ENCODE results near the gene CMTR1. TPM values are rescaled to one million over a fixed set of nuclear protein-coding genes. Genes with fewer than 3 reads are reported as not detected.

Gene CMTR1
- total and polyA plus RNA-seq, 2 of the 13 experiments (the other 11 are each of a cell fraction or from before 2014, with no cell fraction given), result 19.7 to 55.2 TPM

DNA sequence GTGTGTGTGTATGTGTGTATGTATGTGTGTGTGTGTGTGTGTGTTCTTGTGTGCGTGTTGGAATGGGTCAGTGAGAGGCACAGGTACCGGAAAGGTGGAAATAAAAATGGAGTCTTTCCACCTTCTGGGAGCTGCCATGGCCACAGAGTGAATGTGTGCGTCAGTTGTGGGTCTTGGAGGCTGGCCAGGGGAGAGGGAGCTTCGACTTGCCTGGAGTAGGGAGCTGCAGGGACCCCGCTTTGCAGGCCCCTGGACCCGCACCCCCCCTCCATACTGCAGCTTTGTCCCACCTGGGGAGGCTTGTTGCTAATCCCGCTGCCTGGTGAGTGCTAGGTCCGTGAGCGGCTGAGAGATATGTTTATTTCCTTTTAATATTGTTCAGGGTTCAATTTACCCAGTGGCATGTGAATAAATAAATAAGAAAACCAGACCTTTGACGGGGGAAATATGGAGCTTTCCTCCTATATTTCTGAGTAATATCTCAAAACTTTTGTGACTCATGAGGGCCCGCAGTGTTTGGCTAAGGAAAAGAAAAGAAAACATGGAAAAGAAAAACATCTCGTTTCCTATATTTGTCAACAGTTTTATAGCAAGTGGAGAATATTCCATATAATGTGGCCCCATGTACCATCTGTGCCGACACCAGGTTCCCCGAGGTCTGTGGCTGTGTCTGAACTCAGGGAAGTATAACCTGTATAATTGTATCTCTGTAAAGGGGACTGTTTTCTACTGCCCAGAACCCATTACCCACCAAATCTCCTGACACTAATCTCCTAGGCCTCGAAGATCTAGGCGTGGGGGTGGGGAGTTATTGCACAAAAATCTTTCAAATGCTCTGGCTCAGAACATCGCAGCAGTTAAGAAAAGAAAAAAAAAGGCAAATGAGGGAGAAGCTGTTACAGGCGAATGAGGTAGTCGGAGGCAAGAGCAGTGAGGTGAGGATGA is 91.3 kb downstream of the CMTR1 start:
- FAIRE-seq, result no peak

More for the DNA sequence above, 91.3 kb downstream of the CMTR1 start:
- ChIA-PET CTCF (ENCODE audit: low intra/inter-chr PET ratio, low total read pairs) (no interaction called here), POLR2A (no interaction called here)
- no peak overlapping the region for H3K4me2 ChIP-seq (ENCODE audit: low read depth, low read length)
- no peak for ATAC-seq
- no peaks in the 10 kb centered on the region for H3K4me1 ChIP-seq (ENCODE audit: insufficient read depth, low read length)
- no peaks in the 10 kb centered on the region for H3K36me3 ChIP-seq (replicated peaks in 1 of 2; ENCODE audit: control insufficient read depth in 1 of 2, insufficient read depth in 2 of 2, low read length in 2 of 2)
- no peak overlapping the region for H2AFZ ChIP-seq (ENCODE audit: low read length)
- no peak overlapping the region for H3K9ac ChIP-seq (ENCODE audit: insufficient read depth, low read depth, low read length)
- in situ Hi-C loops (cut with HindIII; ENCODE audit: extremely low pct_ligation_motif_present, low pct_unique_long_range_greater_than_20kb), result no loop called here
- intact Hi-C loops (cut with micrococcal nuclease; ENCODE audit: unreplicated experiment), result no loop called here
- H4K20me1 ChIP-seq (ENCODE audit: insufficient read depth, low read length), result no peaks in the 10 kb centered on the region
- no peaks in the 10 kb centered on the region for H3K9me3 ChIP-seq (ENCODE audit: low read length)
- no peak overlapping the region for H3K4me3 ChIP-seq (replicated peaks in 1 of 3; ENCODE audit: insufficient read depth in 1 of 3, low read depth in 2 of 3, low read length in 3 of 3)
- TF ChIP-seq KDM1A (CRISPR knock-in tag; IDR thresholded peaks at IDR 0.05) (no peak), SNAI1 (CRISPR knock-in tag; IDR thresholded peaks at IDR 0.05; ENCODE audit: borderline replicate concordance) (no peak), TBX2 (CRISPR knock-in tag; IDR thresholded peaks at IDR 0.05; ENCODE audit: borderline replicate concordance) (no peak), RFX5 (IDR thresholded peaks at IDR 0.05; ENCODE audit: low read depth, low read length) (no peak), MED8 (CRISPR knock-in tag; IDR thresholded peaks at IDR 0.05; ENCODE audit: insufficient replicate concordance) (no peak), ZFP1 (CRISPR knock-in tag; IDR thresholded peaks at IDR 0.05) (no peak), ZNF138 (CRISPR knock-in tag; IDR thresholded peaks at IDR 0.05; ENCODE audit: low read depth) (no peak), GABPA (IDR thresholded peaks at IDR 0.05; ENCODE audit: low read depth, low read length) (no peak), GABPA (CRISPR knock-in tag; IDR thresholded peaks at IDR 0.05; ENCODE audit: low read depth) (no peak), SIN3B (IDR thresholded peaks at IDR 0.05; ENCODE audit: low read length) (no peak), HOXA7 (CRISPR knock-in tag; IDR thresholded peaks at IDR 0.05) (no peak), SRSF1 (optimal IDR thresholded peaks at IDR 0.05; ENCODE audit: low read depth, low read length) (no peak)
- TF ChIP-seq, protein P1, sequence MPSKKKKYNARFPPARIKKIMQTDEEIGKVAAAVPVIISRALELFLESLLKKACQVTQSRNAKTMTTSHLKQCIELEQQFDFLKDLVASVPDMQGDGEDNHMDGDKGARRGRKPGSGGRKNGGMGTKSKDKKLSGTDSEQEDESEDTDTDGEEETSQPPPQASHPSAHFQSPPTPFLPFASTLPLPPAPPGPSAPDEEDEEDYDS (CRISPR knock-in tag; IDR thresholded peaks at IDR 0.05), result no peak
- TF ChIP-seq, protein P2, sequence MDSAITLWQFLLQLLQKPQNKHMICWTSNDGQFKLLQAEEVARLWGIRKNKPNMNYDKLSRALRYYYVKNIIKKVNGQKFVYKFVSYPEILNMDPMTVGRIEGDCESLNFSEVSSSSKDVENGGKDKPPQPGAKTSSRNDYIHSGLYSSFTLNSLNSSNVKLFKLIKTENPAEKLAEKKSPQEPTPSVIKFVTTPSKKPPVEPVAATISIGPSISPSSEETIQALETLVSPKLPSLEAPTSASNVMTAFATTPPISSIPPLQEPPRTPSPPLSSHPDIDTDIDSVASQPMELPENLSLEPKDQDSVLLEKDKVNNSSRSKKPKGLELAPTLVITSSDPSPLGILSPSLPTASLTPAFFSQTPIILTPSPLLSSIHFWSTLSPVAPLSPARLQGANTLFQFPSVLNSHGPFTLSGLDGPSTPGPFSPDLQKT (CRISPR knock-in tag; IDR thresholded peaks at IDR 0.05; ENCODE audit: borderline replicate concordance), result no peak
- no peaks in the 10 kb centered on the region for H3K79me2 ChIP-seq (ENCODE audit: insufficient read depth, low read length)
- no TSS peak for BruUV-seq (replicated peaks)
- no peak for DNase-seq (ENCODE audit: low spot score)
- 0 out of 5 replicates have a peak, but pooled peaks cover 0 to 3% of the 10 kb centered on the region in 2 experiments for H3K27me3 ChIP-seq (ENCODE audit: control insufficient read depth in 1 of 2, insufficient read depth in 2 of 2, low read length in 2 of 2)
- H3K27ac ChIP-seq (ENCODE audit: extremely low read length, insufficient read depth, low read length), result no peak overlapping the region
- WGBS (ENCODE audit: low lambda C conversion rate), result 32% methylated on average over 18 of the region's 19 CpGs

Data from HepG2 (cell line).